CD4-positive, alpha-beta T cell (primary cell): ENCODE data around the gene RAB1B. TPM values are rescaled to one million over a fixed set of nuclear protein-coding genes. Genes with fewer than 3 reads are reported as not detected.
"Not testable (repeated sequence)": the region's sequence is repeated elsewhere in the genome, so short reads cannot be mapped to it uniquely, and the experiment has no call there.

Source experiments
- ATAC-seq: fragments of 200-7000 bp; cut with Tn5 transposase; one replicate; pipeline ENCODE4 v1.10.0; 2022; ENCODE audit warnings: mild to moderate bottlenecking; ENCODE audit not compliant: poor library complexity
- CTCF ChIA-PET: fragments of 350-600 bp; sonication (Branson Sonifier 250); formaldehyde crosslinking; loops from one replicate; lab custom pipeline; 2021; ENCODE audit warnings: antibody characterized with exemption, inconsistent platforms; lab: Charles Lee
- POLR2A ChIA-PET: fragments of 350-600 bp; sonication (Branson Sonifier 250); formaldehyde crosslinking; loops from one replicate; lab custom pipeline; 2021; ENCODE audit warnings: antibody characterized with exemption, inconsistent platforms; lab: Charles Lee
- DNase-seq, 14 experiments: peaks; one replicate each; pipeline ENCODE4 v3.0.0-alpha.2; 2013 to 2020; ENCODE audit warnings: mixed read lengths in 2 of 14
- H3K27ac ChIP-seq, 2 donors: one replicate each; pipeline versions ENCODE4 v1.5.1 to v1.7.0; 2013; ENCODE audit warnings: low read length in 2 of 2, low read depth in 1 of 2, mild to moderate bottlenecking in 1 of 2
- H3K27me3 ChIP-seq, 2 experiments: 1 replicate in 1 of 2; 2 replicates in 1 of 2; pipeline versions ENCODE4 v1.6.1 to v1.7.0; 2013; ENCODE audit warnings: low read length in 2 of 2, control low read depth in 1 of 2, mild to moderate bottlenecking in 1 of 2, moderate library complexity in 1 of 2; ENCODE audit not compliant: insufficient read depth in 2 of 2, control insufficient read depth in 1 of 2
- H3K36me3 ChIP-seq: one replicate; pipeline ENCODE4 v1.6.1; 2013; ENCODE audit warnings: low read length, control low read depth; ENCODE audit not compliant: insufficient read depth
- H3K4me1 ChIP-seq: one replicate; pipeline ENCODE4 v1.6.1; 2013; ENCODE audit warnings: low read length, control low read depth; ENCODE audit not compliant: insufficient read depth
- H3K4me3 ChIP-seq: one replicate; pipeline ENCODE4 v1.5.1; 2013; ENCODE audit warnings: mild to moderate bottlenecking, low read length, moderate library complexity
- H3K9me3 ChIP-seq, 2 experiments: 1 replicate in 1 of 2; 2 replicates in 1 of 2; pipeline versions ENCODE4 v1.6.1 to v1.7.0; 2013; ENCODE audit warnings: low read length in 2 of 2, mild to moderate bottlenecking in 2 of 2, control low read depth in 1 of 2, moderate library complexity in 1 of 2; ENCODE audit not compliant: control insufficient read depth in 1 of 2, insufficient read depth in 1 of 2
- H3K27ac Mint-ChIP-seq: one replicate; pipeline ENCODE4 v1.8.0; 2020; ENCODE audit warnings: mixed read lengths
- H3K27me3 Mint-ChIP-seq: one replicate; pipeline ENCODE4 v1.8.0; 2021; ENCODE audit warnings: mixed read lengths
- H3K36me3 Mint-ChIP-seq: one replicate; pipeline ENCODE4 v1.8.0; 2021; ENCODE audit warnings: low read depth, mixed read lengths
- H3K4me1 Mint-ChIP-seq: one replicate; pipeline ENCODE4 v1.8.0; 2021; ENCODE audit warnings: low read depth, mixed read lengths
- H3K4me3 Mint-ChIP-seq: one replicate; pipeline ENCODE4 v1.8.0; 2020; ENCODE audit warnings: mild to moderate bottlenecking, mixed read lengths
- H3K9me3 Mint-ChIP-seq: one replicate; pipeline ENCODE4 v1.8.0; 2020; ENCODE audit warnings: mixed read lengths
- CTCF ChIP-seq: fragments of 200-600 bp; IDR thresholded peaks from one replicate; pipeline ENCODE4 v1.8.0; 2022; ENCODE audit warnings: antibody characterized with exemption, mild to moderate bottlenecking
- intact Hi-C, 2 experiments: fragments of 100-400 bp; cut with DNase I in 1 of 2; cut with micrococcal nuclease in 1 of 2; formaldehyde crosslinking; loops; one replicate each; pipeline versions ENCODE4 v1.15.1 to v1.9.0; 2023 to 2025; cut with DNase I, micrococcal nuclease
- total RNA-seq, 174 experiments: library from RNA in 2 of 174; stranded (reverse) in 2 of 174; gene quantifications; one replicate each; pipeline ENCODE4 v1.2.3 and lab custom pipeline; 2021 to 2026

RAB1B gene
- total RNA-seq, 2 experiments from 2014 or later = 27.4 to 29.4 TPM

GRCh38 chr11:66317322-66317722, 48.9 kb downstream of the RAB1B start:
- ChIA-PET POLR2A (interaction anchor here (0.9 to 2.3 kb wide), 11 partner anchors 9 to 1572 kb away, joined by 3 to 12 read pairs (median 6); partner anchors contain the start of genes B4GAT1, BRMS1, SLC29A2 and YIF1A), CTCF (no interaction called here)
- H3K4me1 Mint-ChIP-seq = peaks cover 58% of the 10 kb centered on the region
- no peaks in the 10 kb centered on the region for H3K27me3 Mint-ChIP-seq
- DNase-seq (peak in 8 of 14 experiments; percentile 31 to 65 (median 48)), ATAC-seq (peak; percentile 6)
- TF ChIP-seq CTCF = no peak
- peaks cover 63% of the 10 kb centered on the region for H3K4me1 ChIP-seq
- H3K36me3 Mint-ChIP-seq = no peaks in the 10 kb centered on the region
- no peaks in the 10 kb centered on the region for H3K9me3 Mint-ChIP-seq
- H3K4me3 Mint-ChIP-seq = peak overlapping the region; percentile 88
- H3K27me3 ChIP-seq = no peaks in the 10 kb centered on the region
- no peaks in the 10 kb centered on the region for H3K36me3 ChIP-seq
- intact Hi-C loops = no loop called here
- H3K4me3 ChIP-seq = no peak overlapping the region
- peak overlapping the region; percentile 99 for H3K27ac Mint-ChIP-seq
- no peaks in the 10 kb centered on the region for H3K9me3 ChIP-seq
- H3K27ac ChIP-seq = peak overlapping the region; percentile 82 to 91

GRCh38 chr11:66317723-66318599, 49.5 kb downstream of the RAB1B start:
- peak; percentile 90 for ATAC-seq
- Histone ChIP-seq H3K27me3 (no peaks in the 10 kb centered on the region), H3K27ac (peak overlapping the region; percentile 82 to 91), H3K4me3 (peak overlapping the region; percentile 14), H3K9me3 (no peaks in the 10 kb centered on the region), H3K4me1 (peaks cover 58% of the 10 kb centered on the region), H3K36me3 (no peaks in the 10 kb centered on the region)
- H3K27ac Mint-ChIP-seq = peak overlapping the region; percentile 99
- TF ChIP-seq CTCF = no peak
- peak; percentile 31 to 91 (median 64) for DNase-seq
- peaks cover 64% of the 10 kb centered on the region for H3K4me1 Mint-ChIP-seq
- intact Hi-C loops = no loop called here
- CTCF ChIA-PET = no interaction called here
- no peaks in the 10 kb centered on the region for H3K9me3 Mint-ChIP-seq
- no peaks in the 10 kb centered on the region for H3K27me3 Mint-ChIP-seq
- peak overlapping the region; percentile 88 for H3K4me3 Mint-ChIP-seq
- H3K36me3 Mint-ChIP-seq = no peaks in the 10 kb centered on the region
- POLR2A ChIA-PET = interaction anchor here (0.7 to 2.3 kb wide), 13 partner anchors 9 to 1573 kb away, joined by 3 to 12 read pairs (median 4); partner anchors contain the start of genes B4GAT1, BRMS1, SLC29A2 and YIF1A

- H3K36me3 ChIP-seq = no peaks in the 10 kb centered on the region
- peak overlapping the region; percentile 14 for H3K4me3 ChIP-seq
- H3K4me1 ChIP-seq = peaks cover 51% of the 10 kb centered on the region
- H3K27ac Mint-ChIP-seq = peak overlapping the region; percentile 99
- ChIA-PET CTCF (no interaction called here), POLR2A (interaction anchor here (0.7 to 2.3 kb wide), 6 partner anchors 8 to 820 kb away, joined by 3 to 12 read pairs (median 6); partner anchors contain the start of genes BRMS1 and YIF1A)
- peaks cover 70% of the 10 kb centered on the region for H3K4me1 Mint-ChIP-seq
- TF ChIP-seq CTCF = no peak
- no peaks in the 10 kb centered on the region for H3K9me3 ChIP-seq
- no peak for ATAC-seq
- peak overlapping the region; percentile 88 for H3K4me3 Mint-ChIP-seq
- intact Hi-C loops = no loop called here
- H3K27ac ChIP-seq = peak overlapping the region; percentile 82 to 91
- H3K36me3 Mint-ChIP-seq = no peaks in the 10 kb centered on the region
- no peaks in the 10 kb centered on the region for H3K9me3 Mint-ChIP-seq
- H3K27me3 ChIP-seq = no peaks in the 10 kb centered on the region
- DNase-seq = no peak
- no peaks in the 10 kb centered on the region for H3K27me3 Mint-ChIP-seq
Measured at GRCh38 chr11:66318600-66318970, 50.1 kb downstream of the RAB1B start.

GRCh38 chr11:66320289-66320688, 51.9 kb downstream of the RAB1B start:
- intact Hi-C loops = not testable (repeated sequence)
- H3K4me1 ChIP-seq = peaks cover 40% of the 10 kb centered on the region

GRCh38 chr11:66320748-66321147, 52.3 kb downstream of the RAB1B start:
- intact Hi-C loops, H3K27ac Mint-ChIP-seq, H3K9me3 ChIP-seq, H3K27me3 Mint-ChIP-seq, DNase-seq, H3K36me3 ChIP-seq, H3K27me3 ChIP-seq, H3K4me3 ChIP-seq, ATAC-seq, H3K4me3 Mint-ChIP-seq, H3K27ac ChIP-seq, CTCF ChIA-PET, H3K9me3 Mint-ChIP-seq, H3K36me3 Mint-ChIP-seq, POLR2A ChIA-PET: not testable (repeated sequence)
- peaks cover 65% of the 10 kb centered on the region for H3K4me1 Mint-ChIP-seq
- peaks cover 42% of the 10 kb centered on the region for H3K4me1 ChIP-seq

More at GRCh38 chr11:66320289-66320688, 51.9 kb downstream of the RAB1B start:
- H3K27me3 ChIP-seq, ATAC-seq, H3K27ac ChIP-seq, DNase-seq, H3K4me3 ChIP-seq, H3K36me3 ChIP-seq, H3K9me3 ChIP-seq, H3K9me3 Mint-ChIP-seq, H3K36me3 Mint-ChIP-seq, H3K27me3 Mint-ChIP-seq, POLR2A ChIA-PET, H3K4me3 Mint-ChIP-seq: not testable (repeated sequence)
- Mint-ChIP-seq H3K4me1 (peaks cover 67% of the 10 kb centered on the region), H3K27ac (peak overlapping the region; percentile 42)
- CTCF ChIA-PET = interaction anchor here (1.3 kb wide), 1 partner anchor 38 kb away, joined by 3 read pairs; no protein-coding TSS in a partner anchor
